Kidney (tissue), 14 donors: ENCODE data around the gene ZNF546. TPM values are rescaled to one million over a fixed set of nuclear protein-coding genes. Genes with fewer than 3 reads are reported as not detected.

Source experiments
- DNase-seq, 5 donors: peaks; one replicate each; pipeline ENCODE4 v3.0.0-alpha.2; 2013 to 2020
- FAIRE-seq: peaks from 2 replicates; lab custom pipeline; 2012; peaks lifted over from hg19 to GRCh38; lab: Jason Lieb, UNC
- H3K27ac ChIP-seq, 2 donors: one replicate each; pipeline ENCODE4 v1.7.0; 2013; ENCODE audit warnings: low read depth in 2 of 2, low read length in 2 of 2, inconsistent platforms in 1 of 2
- H3K27me3 ChIP-seq: one replicate; pipeline ENCODE4 v1.7.1; 2013; ENCODE audit warnings: low read length, inconsistent platforms; ENCODE audit not compliant: control insufficient read depth, insufficient read depth
- H3K36me3 ChIP-seq, 3 donors: one replicate each; pipeline versions ENCODE4 v1.7.0 to v1.7.1; 2013; ENCODE audit warnings: low read length in 3 of 3, control low read depth in 1 of 3, inconsistent platforms in 1 of 3; ENCODE audit not compliant: insufficient read depth in 3 of 3, control insufficient read depth in 2 of 3
- H3K4me1 ChIP-seq, 3 donors: one replicate each; pipeline versions ENCODE4 v1.7.0 to v1.7.1; 2013; ENCODE audit warnings: low read length in 3 of 3, inconsistent platforms in 1 of 3, low read depth in 1 of 3; ENCODE audit not compliant: control insufficient read depth in 2 of 3, insufficient read depth in 2 of 3
- H3K4me3 ChIP-seq, 3 donors: one replicate each; pipeline versions ENCODE4 v1.7.0 to v1.8.1; 2013; ENCODE audit warnings: low read length in 3 of 3, control low read depth in 1 of 3, inconsistent platforms in 1 of 3
- H3K9ac ChIP-seq, 3 donors: one replicate each; pipeline versions ENCODE4 v1.7.0 to v1.7.1; 2013; ENCODE audit warnings: low read length in 3 of 3, control low read depth in 1 of 3, inconsistent platforms in 1 of 3
- H3K9me3 ChIP-seq, 3 donors: one replicate each; pipeline versions ENCODE4 v1.7.0 to v1.7.1; 2013; ENCODE audit warnings: low read length in 3 of 3, control low read depth in 1 of 3, inconsistent platforms in 1 of 3; ENCODE audit not compliant: control insufficient read depth in 2 of 3, insufficient read depth in 1 of 3
- CTCF ChIP-seq: IDR thresholded peaks from 3 replicates; pipeline ENCODE4 v1.5.1; 2012; ENCODE audit warnings: mild to moderate bottlenecking, moderate library complexity, borderline replicate concordance; ENCODE audit not compliant: insufficient read depth; ENCODE audit errors: extremely low read depth
- intact Hi-C: fragments of 100-400 bp; cut with DNase I; formaldehyde crosslinking; loops from one replicate; pipeline ENCODE4 v1.11.1; 2022
- polyA plus RNA-seq: library from polyadenylated mRNA; stranded (reverse); fragments of 350-450 nt; fragmentation: Illumina TruSeq; extraction: RNeasy Lipid Tissue Mini Kit (QIAGEN cat#74804); gene quantifications from one replicate; pipeline ENCODE4 v1.2.3, GENCODE V29; 2014; ENCODE audit warnings: low read depth, low replicate concordance; ENCODE audit not compliant: insufficient read depth
- total RNA-seq: library from RNA; stranded (reverse); fragmentation: NEBNext Ultra II Directional; extraction: Animal tissue kit (Norgen Biotek cat#: 25700); gene quantifications from one replicate; pipeline ENCODE4 v1.2.1, GENCODE V29; 2021
- donor health status: control.
- donor health status: control.
- donor health status: control.
- donor health status: control.
- donor health status: control.
- donor health status: DM: yes; HTN: yes; CAD: no.
- donor health status: Normal renal cell carcinoma (clear cell type).

The ZNF546 gene
- total and polyA plus RNA-seq, 2 donors from 2014 or later = 3.4 to 7.3 TPM

GRCh38 chr19:39995794-39996193 is 1.1 kb upstream of the ZNF546 start:
- Histone ChIP-seq H3K4me1 (peaks cover 0 to 16% (median 6%) of the 10 kb centered on the region in 3 donors), H3K27ac (no peak overlapping the region)

GRCh38 chr19:39996218-39996810 is 546 bp upstream of the ZNF546 start:
- DNase-seq = peak in 2 of 5 donors; percentile 47 to 54

More at GRCh38 chr19:39995794-39996193, 1.1 kb upstream of the ZNF546 start:
- DNase-seq = peak in 1 of 5 donors; percentile 6
- H3K9me3 ChIP-seq = no peaks in the 10 kb centered on the region
- no peak for TF ChIP-seq CTCF
- intact Hi-C loops = no loop called here
- H3K9ac ChIP-seq = no peak overlapping the region
- H3K36me3 ChIP-seq = no peaks in the 10 kb centered on the region
- no peaks in the 10 kb centered on the region for H3K27me3 ChIP-seq
- FAIRE-seq = no peak
- peak overlapping the region in 2 of 3 donors; percentile 86 to 97 for H3K4me3 ChIP-seq

DNA sequence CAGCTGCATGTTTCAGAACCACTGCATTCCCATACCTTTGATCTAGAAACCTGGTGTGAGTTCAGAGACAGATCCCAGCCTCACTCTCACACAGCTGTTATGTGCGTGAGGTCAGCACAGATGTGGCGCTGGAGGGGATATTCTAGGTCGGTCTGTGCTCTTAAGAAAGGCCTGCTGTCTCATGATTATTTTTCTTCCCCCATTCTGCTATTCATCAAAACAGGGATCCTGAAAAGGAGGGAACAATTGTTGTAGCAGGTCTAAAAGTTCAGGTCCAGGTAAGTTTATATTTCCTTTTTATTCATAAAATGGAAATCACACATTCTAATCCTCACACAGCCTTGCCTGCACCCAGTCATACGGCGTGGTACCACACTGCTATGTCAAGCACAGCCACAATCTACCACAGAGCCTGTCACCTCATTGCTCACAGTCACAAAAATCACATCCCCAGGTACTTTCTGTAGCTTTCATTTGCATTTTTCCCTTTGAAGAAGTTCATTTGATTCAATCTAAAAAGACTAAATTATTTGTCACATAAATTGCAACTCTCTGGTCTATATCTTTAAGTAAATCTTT is 867 bp downstream of the ZNF546 start:
- DNase-seq = no peak
- intact Hi-C loops = no loop called here

More at GRCh38 chr19:39996218-39996810, 546 bp upstream of the ZNF546 start:
- intact Hi-C loops = no loop called here
- Histone ChIP-seq H3K9ac (peak overlapping the region; percentile 83 to 88 (median 85)), H3K27me3 (no peaks in the 10 kb centered on the region), H3K9me3 (no peaks in the 10 kb centered on the region), H3K4me3 (peak overlapping the region; percentile 86 to 97 (median 95)), H3K4me1 (peaks cover 0 to 16% (median 6%) of the 10 kb centered on the region in 3 donors), H3K36me3 (no peaks in the 10 kb centered on the region), H3K27ac (peak overlapping the region; percentile 88)
- TF ChIP-seq CTCF = no peak
- no peak for FAIRE-seq

More for the DNA sequence above, 867 bp downstream of the ZNF546 start:
- Histone ChIP-seq H3K4me1 (peaks cover 0 to 14% (median 6%) of the 10 kb centered on the region in 3 donors), H3K27me3 (no peaks in the 10 kb centered on the region), H3K36me3 (no peaks in the 10 kb centered on the region), H3K4me3 (peak overlapping the region; percentile 86 to 97 (median 95)), H3K27ac (peak overlapping the region; percentile 88), H3K9me3 (no peaks in the 10 kb centered on the region), H3K9ac (peak overlapping the region; percentile 83 to 88 (median 85))
- no peak for FAIRE-seq
- no peak for TF ChIP-seq CTCF
